Left lung (tissue), 10 donors: ENCODE measurements around the gene ABCA13. TPM values are rescaled to one million over a fixed set of nuclear protein-coding genes. Genes with fewer than 3 reads are reported as not detected.
A peak's percentile ranks its signal among the peaks of the same experiment; 100 is the strongest.

Experiments
- ATAC-seq: fragments of 200-7000 bp; cut with Tn5 transposase; one replicate; pipeline ENCODE4 v1.9.1; 2020; ENCODE audit warnings: moderate library complexity
- DNase-seq, 4 donors: peaks; one replicate each; pipeline ENCODE4 v3.0.0-alpha.2; 2013 to 2020
- H3K27ac ChIP-seq, 2 donors: fragments of 200-600 bp; sonication (generic) in 1 of 2; one replicate each; pipeline versions ENCODE4 v1.5.0 to v1.8.0; 2020 to 2021
- H3K27me3 ChIP-seq, 2 donors: fragments of 200-600 bp; sonication (generic) in 1 of 2; one replicate each; pipeline versions ENCODE4 v1.5.0 to v1.8.0; 2020 to 2021
- H3K36me3 ChIP-seq, 2 donors: fragments of 200-600 bp; sonication (generic) in 1 of 2; one replicate each; pipeline versions ENCODE4 v1.5.0 to v1.8.0; 2020 to 2021
- H3K4me1 ChIP-seq, 2 donors: fragments of 200-600 bp; one replicate each; pipeline ENCODE4 v1.8.0; 2021
- H3K4me3 ChIP-seq, 2 donors: fragments of 200-600 bp; sonication (generic) in 1 of 2; one replicate each; pipeline versions ENCODE4 v1.5.0 to v1.8.0; 2020 to 2021; ENCODE audit warnings: mild to moderate bottlenecking in 1 of 2
- H3K9me3 ChIP-seq, 2 donors: fragments of 200-600 bp; sonication (generic) in 1 of 2; one replicate each; pipeline versions ENCODE4 v1.5.0 to v1.8.0; 2020 to 2021
- intact Hi-C, 2 donors: fragments of 100-400 bp; cut with DNase I; formaldehyde crosslinking; loops; one replicate each; pipeline versions ENCODE4 v1.11.2 to v1.14.2; 2022
- polyA plus RNA-seq, 6 donors: library from polyadenylated mRNA; unstranded; fragments of 120-200 nt; gene quantifications; one replicate each; pipeline ENCODE4 v1.2.1, GENCODE V29; 2013; ENCODE audit not compliant: insufficient read length in 6 of 6
- total RNA-seq, 2 donors: library from RNA; stranded (reverse); fragmentation: NEBNext Ultra II Directional; extraction: Animal tissue kit (Norgen Biotek cat#: 25700); gene quantifications; one replicate each; pipeline ENCODE4 v1.2.1, GENCODE V29; 2021
- TF ChIP-seq, protein P1 (sequence below), 2 donors: fragments of 200-600 bp; sonication (generic) in 1 of 2; IDR thresholded peaks; one replicate each; pipeline versions ENCODE4 v1.5.0 to v1.8.0; 2021; ENCODE audit warnings: antibody characterized with exemption in 2 of 2
- donor health status: DM: no; HTN: yes; CAD: no.
- donor health status: DM: no; HTN: no; CAD: no.

ABCA13 gene
- total and polyA plus RNA-seq, 8 donors, result 0.55 to 2.9 (median 1.7) TPM

DNA sequence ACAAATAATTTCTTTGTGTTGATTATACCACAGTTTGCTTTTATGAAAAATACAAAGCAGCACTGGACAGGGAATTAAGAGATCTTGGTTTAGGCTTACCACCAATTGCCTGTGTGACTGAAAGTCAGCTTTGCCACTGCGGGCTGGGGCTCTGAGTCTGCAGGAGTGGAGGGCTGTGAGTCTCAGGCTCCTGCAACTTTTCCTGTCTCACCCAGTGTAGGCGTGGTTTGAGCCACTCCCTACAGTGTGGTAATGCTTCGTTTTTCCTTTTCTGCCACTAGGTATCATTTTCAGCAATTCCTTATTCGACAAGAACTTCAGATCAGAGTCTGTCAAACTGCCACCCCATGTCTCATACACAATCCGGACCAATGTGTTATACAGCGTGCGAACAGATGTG, 180.6 kb downstream of the ABCA13 start:
- ATAC-seq, result no peak
- intact Hi-C loops, result no loop called here
- DNase-seq, result no peak

DNA sequence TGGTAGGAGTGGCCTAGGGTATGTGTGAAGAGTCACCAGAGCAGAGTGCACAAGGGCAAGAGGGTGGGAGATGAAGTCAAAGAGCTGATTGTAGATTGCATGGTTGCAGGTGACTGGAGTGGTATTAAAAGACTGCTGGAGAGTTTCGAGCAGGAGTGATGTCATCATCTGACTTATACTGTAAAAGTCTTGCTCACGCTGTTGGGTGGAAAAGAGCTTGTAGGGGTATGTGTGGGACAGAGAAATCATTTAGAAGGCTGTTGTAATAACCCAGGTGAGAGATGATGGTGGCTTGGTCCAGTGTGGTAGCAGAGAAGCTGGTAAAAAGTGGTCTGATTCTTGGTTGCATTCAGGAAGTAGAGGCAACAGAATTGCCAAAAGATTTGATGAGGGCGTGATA, 184.1 kb downstream of the ABCA13 start:
- TF ChIP-seq, protein P1, sequence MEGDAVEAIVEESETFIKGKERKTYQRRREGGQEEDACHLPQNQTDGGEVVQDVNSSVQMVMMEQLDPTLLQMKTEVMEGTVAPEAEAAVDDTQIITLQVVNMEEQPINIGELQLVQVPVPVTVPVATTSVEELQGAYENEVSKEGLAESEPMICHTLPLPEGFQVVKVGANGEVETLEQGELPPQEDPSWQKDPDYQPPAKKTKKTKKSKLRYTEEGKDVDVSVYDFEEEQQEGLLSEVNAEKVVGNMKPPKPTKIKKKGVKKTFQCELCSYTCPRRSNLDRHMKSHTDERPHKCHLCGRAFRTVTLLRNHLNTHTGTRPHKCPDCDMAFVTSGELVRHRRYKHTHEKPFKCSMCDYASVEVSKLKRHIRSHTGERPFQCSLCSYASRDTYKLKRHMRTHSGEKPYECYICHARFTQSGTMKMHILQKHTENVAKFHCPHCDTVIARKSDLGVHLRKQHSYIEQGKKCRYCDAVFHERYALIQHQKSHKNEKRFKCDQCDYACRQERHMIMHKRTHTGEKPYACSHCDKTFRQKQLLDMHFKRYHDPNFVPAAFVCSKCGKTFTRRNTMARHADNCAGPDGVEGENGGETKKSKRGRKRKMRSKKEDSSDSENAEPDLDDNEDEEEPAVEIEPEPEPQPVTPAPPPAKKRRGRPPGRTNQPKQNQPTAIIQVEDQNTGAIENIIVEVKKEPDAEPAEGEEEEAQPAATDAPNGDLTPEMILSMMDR (IDR thresholded peaks at IDR 0.05), result no peak
- intact Hi-C loops, result no loop called here
- Histone ChIP-seq H3K9me3 (no peaks in the 10 kb centered on the region), H3K36me3 (no peaks in the 10 kb centered on the region), H3K4me1 (peaks cover 0 to 6% of the 10 kb centered on the region in 2 donors), H3K27me3 (no peaks in the 10 kb centered on the region), H3K4me3 (no peak overlapping the region), H3K27ac (no peak overlapping the region)
- DNase-seq (no peak), ATAC-seq (no peak)

More for the DNA sequence above, 180.6 kb downstream of the ABCA13 start:
- Histone ChIP-seq H3K27me3 (no peaks in the 10 kb centered on the region), H3K4me3 (no peak overlapping the region), H3K4me1 (peaks cover 0 to 6% of the 10 kb centered on the region in 2 donors), H3K36me3 (no peaks in the 10 kb centered on the region), H3K9me3 (no peaks in the 10 kb centered on the region), H3K27ac (peak overlapping the region in 1 of 2 donors; percentile 49)
- TF ChIP-seq, protein P1 (IDR thresholded peaks at IDR 0.05), result no peak

DNA sequence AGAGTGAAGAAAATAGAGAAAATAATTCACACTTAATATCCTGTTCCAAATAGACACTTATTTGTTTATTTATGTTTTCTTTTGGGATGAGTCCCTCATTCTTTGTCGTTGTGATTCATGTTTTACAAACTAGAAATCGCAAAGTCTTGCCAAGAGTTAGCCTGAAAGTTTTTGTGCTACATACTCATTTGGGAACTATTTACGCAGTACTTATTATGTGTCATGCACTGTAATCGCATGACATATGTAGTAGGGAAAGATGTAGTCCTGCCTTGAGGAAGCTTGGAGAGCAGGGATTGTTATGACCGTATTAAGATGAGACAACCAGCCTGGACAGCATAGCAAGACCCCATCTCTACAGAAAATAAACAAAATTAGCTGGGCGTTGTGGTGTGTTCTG, 189.3 kb downstream of the ABCA13 start:
- Histone ChIP-seq H3K27me3 (no peaks in the 10 kb centered on the region), H3K36me3 (no peaks in the 10 kb centered on the region), H3K4me1 (no peaks in the 10 kb centered on the region), H3K27ac (no peak overlapping the region), H3K4me3 (no peak overlapping the region), H3K9me3 (no peaks in the 10 kb centered on the region)
- ATAC-seq (no peak), DNase-seq (no peak)
- TF ChIP-seq, protein P1 (IDR thresholded peaks at IDR 0.05), result no peak
- intact Hi-C loops, result no loop called here

DNA sequence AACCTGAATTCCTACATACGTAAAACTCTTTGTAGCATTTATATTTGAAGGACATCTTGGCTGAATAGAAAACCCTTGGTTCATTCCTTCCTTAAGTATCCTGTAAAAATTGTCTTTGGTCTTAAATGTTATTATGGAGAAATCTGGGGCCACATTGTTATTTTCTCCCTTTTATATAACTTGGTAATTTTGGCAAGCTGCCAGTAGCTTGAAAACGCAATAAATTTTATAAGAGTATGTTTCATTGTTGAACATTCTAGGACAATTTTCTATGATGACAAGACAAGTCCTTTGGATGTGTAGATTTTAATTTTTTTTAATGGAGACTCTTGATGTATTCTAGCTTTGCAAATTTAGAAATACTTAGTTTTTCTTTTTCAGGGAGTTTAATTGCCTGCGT, 191.9 kb downstream of the ABCA13 start:
- intact Hi-C loops, result no loop called here
- no peaks in the 10 kb centered on the region for H3K4me1 ChIP-seq
- no peaks in the 10 kb centered on the region for H3K9me3 ChIP-seq
- H3K4me3 ChIP-seq, result no peak overlapping the region
- no peaks in the 10 kb centered on the region for H3K36me3 ChIP-seq
- H3K27me3 ChIP-seq, result no peaks in the 10 kb centered on the region
- DNase-seq (no peak), ATAC-seq (no peak)
- no peak overlapping the region for H3K27ac ChIP-seq
- TF ChIP-seq, protein P1 (IDR thresholded peaks at IDR 0.05), result no peak

DNA sequence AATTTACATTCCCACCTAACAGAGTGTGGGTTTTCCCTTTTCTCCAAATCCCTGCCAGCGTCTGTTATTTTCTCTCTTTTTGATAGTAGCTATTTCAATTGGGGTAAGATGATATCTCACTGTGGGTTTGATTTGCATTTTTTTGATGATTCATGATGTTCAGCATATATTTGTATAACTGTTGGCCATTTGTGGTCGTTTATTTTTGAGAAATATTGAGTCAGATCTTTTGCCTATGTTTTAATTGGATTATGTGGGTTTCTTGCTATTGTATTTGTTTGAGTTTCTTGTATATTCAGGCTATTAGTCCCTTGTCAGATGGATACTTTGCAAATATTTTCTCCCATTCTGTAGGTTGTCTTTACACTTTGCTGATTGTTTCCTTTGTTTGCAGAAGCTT, 193.8 kb downstream of the ABCA13 start:
- no peak overlapping the region for H3K4me3 ChIP-seq
- no peak overlapping the region for H3K27ac ChIP-seq
- H3K36me3 ChIP-seq, result no peaks in the 10 kb centered on the region
- no peak for ATAC-seq
- no peaks in the 10 kb centered on the region for H3K27me3 ChIP-seq
- no peak for DNase-seq
- no peaks in the 10 kb centered on the region for H3K9me3 ChIP-seq
- TF ChIP-seq, protein P1 (IDR thresholded peaks at IDR 0.05), result no peak
- intact Hi-C loops, result no loop called here
- no peaks in the 10 kb centered on the region for H3K4me1 ChIP-seq
